PC-9 (cell line): ENCODE results near the gene ANKRD40CL. TPM values are rescaled to one million over a fixed set of nuclear protein-coding genes. Genes with fewer than 3 reads are reported as not detected.

Experiments used
- BruUV-seq: library from RNA; stranded (reverse); fragments of 400-500 nt; replicated peaks from 2 replicates; lab custom pipeline; 2021; lab: Mats Ljungman, UMichigan
- CTCF ChIA-PET: fragments of 300-600 bp; sonication (Branson Sonifier 250); formaldehyde crosslinking; loops from one replicate; lab custom pipeline; 2022; ENCODE audit warnings: antibody characterized with exemption; lab: Charles Lee
- POLR2A ChIA-PET: fragments of 300-600 bp; sonication (Branson Sonifier 250); formaldehyde crosslinking; loops from one replicate; lab custom pipeline; 2022; ENCODE audit warnings: antibody characterized with exemption; ENCODE audit not compliant: unreplicated experiment; lab: Charles Lee
- DNase-seq, 2 experiments: peaks; one replicate each; pipeline versions ENCODE4 v3.0.0 to v3.0.0-alpha.2; 2015 to 2022; ENCODE audit warnings: mixed read lengths in 1 of 2
- H2AFZ ChIP-seq: fragments of 200-600 bp; sonication (generic); 2 replicates; pipeline ENCODE4 v1.8.1; 2017; ENCODE audit warnings: antibody characterized with exemption
- H3F3A ChIP-seq: fragments of 200-600 bp; sonication (generic); 2 replicates; pipeline ENCODE4 v1.8.1; 2017; ENCODE audit warnings: antibody characterized with exemption, mild to moderate bottlenecking, low read depth; ENCODE audit not compliant: insufficient read depth
- H3K27ac ChIP-seq: fragments of 200-600 bp; sonication (generic); 2 replicates; pipeline ENCODE4 v1.6.1; 2016; ENCODE audit warnings: mixed run types
- H3K27me3 ChIP-seq: fragments of 200-600 bp; sonication (generic); 2 replicates; pipeline ENCODE4 v1.6.1; 2016; ENCODE audit warnings: low read depth, mixed run types; ENCODE audit not compliant: insufficient read depth
- H3K36me3 ChIP-seq: fragments of 200-600 bp; sonication (generic); 2 replicates; pipeline ENCODE4 v1.6.1; 2016; ENCODE audit warnings: low read depth, mixed run types
- H3K4me1 ChIP-seq: fragments of 200-600 bp; sonication (generic); replicated peaks from 2 replicates; pipeline ENCODE4 v1.6.1; 2016; ENCODE audit warnings: mixed run types; ENCODE audit not compliant: insufficient read depth
- H3K4me2 ChIP-seq: fragments of 200-600 bp; sonication (generic); 2 replicates; pipeline ENCODE4 v1.6.1; 2017; ENCODE audit warnings: mixed run types
- H3K4me3 ChIP-seq: fragments of 200-600 bp; sonication (generic); 2 replicates; pipeline ENCODE4 v1.6.1; 2016; ENCODE audit warnings: mixed run types
- H3K79me2 ChIP-seq: fragments of 200-600 bp; sonication (generic); 2 replicates; pipeline ENCODE4 v1.6.1; 2017; ENCODE audit warnings: low read depth, mixed run types
- H3K9me2 ChIP-seq: fragments of 200-600 bp; sonication (generic); 2 replicates; pipeline ENCODE4 v1.8.1; 2017; ENCODE audit warnings: mild to moderate bottlenecking; ENCODE audit not compliant: insufficient read depth
- H3K9me3 ChIP-seq: fragments of 200-600 bp; sonication (generic); 2 replicates; pipeline ENCODE4 v1.8.1; 2016; ENCODE audit warnings: low read depth; ENCODE audit not compliant: insufficient read depth
- H4K20me1 ChIP-seq: fragments of 200-600 bp; sonication (generic); 2 replicates; pipeline ENCODE4 v1.8.1; 2017; ENCODE audit not compliant: insufficient read depth
- EZH2 ChIP-seq: fragments of 200-600 bp; sonication (generic); IDR thresholded peaks from 2 replicates; pipeline ENCODE4 v1.8.0; 2017; ENCODE audit warnings: antibody characterized with exemption, low read depth
- intact Hi-C: fragments of 100-400 bp; cut with micrococcal nuclease; formaldehyde crosslinking; loops from one replicate; pipeline ENCODE4 v1.10.0; 2022; ENCODE audit not compliant: unreplicated experiment
- total RNA-seq: library from RNA; stranded (reverse); gene quantifications from 2 replicates; pipeline ENCODE4 v1.2.3, GENCODE V29; 2021
- TF ChIP-seq, protein P1 (sequence below): fragments of 200-600 bp; sonication (generic); conservative IDR thresholded peaks from 2 replicates; pipeline ENCODE4 v1.6.1; 2017; ENCODE audit warnings: mixed run types, antibody characterized with exemption, mild to moderate bottlenecking, moderate library complexity

ANKRD40CL gene
- total RNA-seq, 1 experiment from 2014 or later: not detected

DNA sequence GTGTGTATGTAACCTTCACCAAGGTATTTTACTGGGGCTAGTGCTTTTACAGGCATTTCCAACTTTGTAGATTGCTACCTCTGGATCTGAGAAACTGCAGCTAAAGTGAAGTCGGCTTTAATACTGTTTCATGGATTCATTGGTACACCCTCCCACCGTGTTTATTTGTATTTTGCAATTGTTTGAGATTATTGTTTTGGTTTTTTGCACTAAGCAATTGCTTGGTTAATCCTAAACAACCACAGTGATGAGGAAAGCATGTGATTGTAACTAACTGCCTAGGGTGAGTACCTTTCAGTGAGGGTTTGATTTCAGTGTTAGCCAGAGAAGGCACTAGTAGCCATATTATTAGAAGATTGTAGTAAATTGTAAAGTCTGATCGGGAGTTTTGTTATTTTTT, 44.6 kb downstream of the ANKRD40CL start:
- Histone ChIP-seq H3K9me3 (no peaks in the 10 kb centered on the region), H3K36me3 (peaks cover 20% of the 10 kb centered on the region), H3K27me3 (no peaks in the 10 kb centered on the region), H3K9me2 (no peaks in the 10 kb centered on the region), H3K4me3 (peak overlapping the region; percentile 22; the same call in 1 of the 2 replicates), H3K27ac (no peak overlapping the region), H3K4me1 (peaks cover 47% of the 10 kb centered on the region), H3K4me2 (peak overlapping the region; percentile 100), H3K79me2 (peaks cover 92% of the 10 kb centered on the region), H3F3A (peaks cover 37% of the 10 kb centered on the region), H4K20me1 (peaks cover 78% of the 10 kb centered on the region), H2AFZ (no peak overlapping the region)
- intact Hi-C loops: no loop called here
- POLR2A ChIA-PET: no interaction called here
- no peak for DNase-seq
- CTCF ChIA-PET: no interaction called here
- BruUV-seq: no TSS peak
- no peak for TF ChIP-seq EZH2
- TF ChIP-seq, protein P1, sequence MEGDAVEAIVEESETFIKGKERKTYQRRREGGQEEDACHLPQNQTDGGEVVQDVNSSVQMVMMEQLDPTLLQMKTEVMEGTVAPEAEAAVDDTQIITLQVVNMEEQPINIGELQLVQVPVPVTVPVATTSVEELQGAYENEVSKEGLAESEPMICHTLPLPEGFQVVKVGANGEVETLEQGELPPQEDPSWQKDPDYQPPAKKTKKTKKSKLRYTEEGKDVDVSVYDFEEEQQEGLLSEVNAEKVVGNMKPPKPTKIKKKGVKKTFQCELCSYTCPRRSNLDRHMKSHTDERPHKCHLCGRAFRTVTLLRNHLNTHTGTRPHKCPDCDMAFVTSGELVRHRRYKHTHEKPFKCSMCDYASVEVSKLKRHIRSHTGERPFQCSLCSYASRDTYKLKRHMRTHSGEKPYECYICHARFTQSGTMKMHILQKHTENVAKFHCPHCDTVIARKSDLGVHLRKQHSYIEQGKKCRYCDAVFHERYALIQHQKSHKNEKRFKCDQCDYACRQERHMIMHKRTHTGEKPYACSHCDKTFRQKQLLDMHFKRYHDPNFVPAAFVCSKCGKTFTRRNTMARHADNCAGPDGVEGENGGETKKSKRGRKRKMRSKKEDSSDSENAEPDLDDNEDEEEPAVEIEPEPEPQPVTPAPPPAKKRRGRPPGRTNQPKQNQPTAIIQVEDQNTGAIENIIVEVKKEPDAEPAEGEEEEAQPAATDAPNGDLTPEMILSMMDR: no peak

DNA sequence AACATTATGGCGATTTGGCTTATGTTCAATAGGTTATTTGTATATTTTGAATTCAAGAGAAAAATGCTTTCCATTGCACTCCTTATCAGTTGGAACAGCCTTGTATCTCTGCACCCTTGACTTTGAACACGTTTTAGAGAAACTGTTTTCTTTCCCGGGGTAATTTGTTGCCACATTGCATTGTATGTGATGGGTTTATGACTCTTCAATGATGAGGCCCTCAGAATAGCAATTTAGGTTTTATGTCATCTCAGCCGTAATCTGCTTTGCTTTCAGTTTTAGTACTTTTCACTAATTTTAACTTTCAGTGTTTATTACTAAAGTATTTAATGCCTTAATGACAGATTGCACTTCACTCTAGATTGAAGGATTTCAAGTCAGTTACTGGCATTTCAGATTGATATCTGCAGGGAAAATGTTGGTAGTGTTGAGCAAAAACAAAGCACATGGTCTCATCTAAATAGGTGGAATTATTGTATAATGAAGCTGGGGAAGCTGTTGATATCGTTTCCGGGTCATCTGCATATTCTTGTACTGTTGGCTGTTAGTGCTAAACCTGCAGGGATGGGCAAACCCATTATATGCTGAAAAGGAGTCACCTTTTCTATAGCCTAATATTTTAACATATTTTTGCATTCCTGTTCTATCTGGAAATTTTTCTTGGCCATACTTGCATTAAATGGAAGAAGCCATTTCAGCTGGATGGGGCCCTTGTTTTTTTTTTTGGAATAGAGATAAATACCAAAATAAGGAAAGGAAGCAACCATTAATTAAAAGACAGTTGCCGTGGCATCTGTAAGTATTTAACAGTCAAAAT, 45.9 kb downstream of the ANKRD40CL start:
- Histone ChIP-seq H3K4me1 (peaks cover 56% of the 10 kb centered on the region), H3K36me3 (peaks cover 20% of the 10 kb centered on the region), H3F3A (peaks cover 42% of the 10 kb centered on the region), H3K9me3 (no peaks in the 10 kb centered on the region), H4K20me1 (peaks cover 64% of the 10 kb centered on the region), H3K9me2 (no peaks in the 10 kb centered on the region), H3K27ac (peak overlapping the region; percentile 95), H3K79me2 (peaks cover 78% of the 10 kb centered on the region), H3K4me3 (peak overlapping the region; percentile 92), H3K4me2 (peak overlapping the region; percentile 100), H3K27me3 (no peaks in the 10 kb centered on the region), H2AFZ (no peak overlapping the region)
- intact Hi-C loops: no loop called here
- POLR2A ChIA-PET: no interaction called here
- CTCF ChIA-PET: no interaction called here
- BruUV-seq: no TSS peak
- DNase-seq: no peak
- no peak for TF ChIP-seq EZH2
- TF ChIP-seq, protein P1: no peak

DNA sequence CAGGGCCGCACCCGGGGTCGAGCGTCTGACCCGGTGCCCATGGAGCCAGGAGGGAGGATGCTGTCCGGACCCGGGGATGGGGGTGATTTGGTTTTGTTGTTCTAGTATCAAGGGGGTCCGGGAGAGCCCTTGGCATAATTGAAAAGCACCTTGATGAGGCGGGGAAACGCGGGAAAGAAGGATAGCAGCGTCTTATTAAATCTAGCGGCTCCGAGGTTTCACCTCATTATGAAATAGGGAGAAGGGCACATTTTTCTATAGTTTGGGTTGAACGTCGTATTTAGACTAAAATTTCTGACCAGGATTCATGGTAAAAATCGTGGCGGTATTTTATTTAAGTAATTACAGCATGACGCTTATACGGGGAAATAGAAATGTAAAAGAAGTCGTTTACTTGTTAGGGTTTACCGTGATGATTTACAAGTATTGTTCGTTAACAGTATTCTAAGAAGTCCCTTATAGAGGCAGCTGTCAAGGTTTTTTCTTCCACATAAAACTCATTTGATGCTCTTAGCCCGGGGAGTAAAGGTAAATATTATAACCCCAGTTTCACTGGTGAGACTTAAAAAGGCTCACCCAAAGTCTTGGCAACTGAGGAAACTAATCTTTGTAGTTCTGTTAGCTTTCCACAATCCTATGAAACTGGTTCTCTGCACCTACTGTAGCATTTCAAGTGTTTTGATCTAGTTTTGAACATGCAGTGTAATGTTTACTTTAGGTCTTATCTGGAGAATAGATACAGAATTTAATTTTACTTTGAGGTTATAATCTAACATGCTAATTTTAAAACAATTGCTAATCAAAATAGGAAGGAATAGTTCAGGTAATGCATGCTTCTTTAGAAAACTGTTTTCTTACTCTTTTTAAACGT, 47.2 kb downstream of the ANKRD40CL start:
- H3K36me3 ChIP-seq: peaks cover 8% of the 10 kb centered on the region
- H3K27ac ChIP-seq: peak overlapping the region; percentile 95
- H3K4me3 ChIP-seq: peak overlapping the region; percentile 92
- H3F3A ChIP-seq: peaks cover 45% of the 10 kb centered on the region
- no peak for DNase-seq
- H3K4me1 ChIP-seq: peaks cover 55% of the 10 kb centered on the region
- peaks cover 52% of the 10 kb centered on the region for H4K20me1 ChIP-seq
- TF ChIP-seq, protein P1: 0 out of 2 replicates have a peak, but pooled peaks have one; percentile 11
- no peak for TF ChIP-seq EZH2
- peak overlapping the region; percentile 80 for H2AFZ ChIP-seq
- no peaks in the 10 kb centered on the region for H3K27me3 ChIP-seq
- peak overlapping the region; percentile 100 for H3K4me2 ChIP-seq
- H3K9me2 ChIP-seq: no peaks in the 10 kb centered on the region
- ChIA-PET CTCF (interaction anchor here (0.7 kb wide), 1 partner anchor 542 kb away, joined by 5 read pairs; no protein-coding TSS in a partner anchor), POLR2A (interaction anchor here (0.5 to 0.7 kb wide), 3 partner anchors 25 to 282 kb away, joined by 3 to 4 read pairs (median 4); no protein-coding TSS in a partner anchor)
- H3K9me3 ChIP-seq: no peaks in the 10 kb centered on the region
- peaks cover 66% of the 10 kb centered on the region for H3K79me2 ChIP-seq
- BruUV-seq: TSS peak; percentile 51
- intact Hi-C loops: loop anchor here (1.0 kb wide), 1 partner anchor 13 kb away; the partner anchor contains the start of gene ANKRD40
